ENCODE measurements around the gene PTPRD. TPM values are rescaled to one million over a fixed set of nuclear protein-coding genes. Genes with fewer than 3 reads are reported as not detected.
"Not testable (repeated sequence)": the region's sequence is repeated elsewhere in the genome, so short reads cannot be mapped to it uniquely, and the experiment has no call there.

Gene PTPRD
- total RNA-seq, 1 donor from 2014 or later, result 85.4 TPM

GRCh38 chr9:9004810-9005209 lies 1608.0 kb downstream of the PTPRD start:
- no peak for DNase-seq (ENCODE audit: low read depth)

- DNase-seq (ENCODE audit: low read depth), result peak; percentile 29
Measured at GRCh38 chr9:9002826-9003583, 1609.8 kb downstream of the PTPRD start.

- DNase-seq (ENCODE audit: low read depth), result no peak
Measured at GRCh38 chr9:8980496-8981013, 1632.2 kb downstream of the PTPRD start.

- DNase-seq (ENCODE audit: low read depth), result no peak
Measured at GRCh38 chr9:8978334-8978733, 1634.5 kb downstream of the PTPRD start.

GRCh38 chr9:8968350-8968749 lies 1644.5 kb downstream of the PTPRD start:
- not testable (repeated sequence) for DNase-seq (ENCODE audit: low read depth)

- no peak for DNase-seq (ENCODE audit: low read depth)
Measured at GRCh38 chr9:8963885-8964284, 1648.9 kb downstream of the PTPRD start.

GRCh38 chr9:8962084-8962483 lies 1650.7 kb downstream of the PTPRD start:
- no peak for DNase-seq (ENCODE audit: low read depth)

- peak; percentile 4 for DNase-seq (ENCODE audit: low read depth)
Measured at GRCh38 chr9:8961186-8961851, 1651.5 kb downstream of the PTPRD start.

- no peak for DNase-seq (ENCODE audit: low read depth)
Measured at GRCh38 chr9:8960254-8960653, 1652.5 kb downstream of the PTPRD start.

- DNase-seq (ENCODE audit: low read depth), result no peak
Measured at GRCh38 chr9:8958358-8958757, 1654.4 kb downstream of the PTPRD start.

- DNase-seq (ENCODE audit: low read depth), result no peak
Measured at GRCh38 chr9:8955315-8955714, 1657.5 kb downstream of the PTPRD start.

- DNase-seq (ENCODE audit: low read depth), result no peak
Measured at GRCh38 chr9:8946461-8946860, 1666.3 kb downstream of the PTPRD start.

GRCh38 chr9:8943392-8943791 lies 1669.4 kb downstream of the PTPRD start:
- DNase-seq (ENCODE audit: low read depth), result no peak

GRCh38 chr9:8940650-8941049 lies 1672.2 kb downstream of the PTPRD start:
- DNase-seq (ENCODE audit: low read depth), result no peak

GRCh38 chr9:8926461-8926860 lies 1686.3 kb downstream of the PTPRD start:
- DNase-seq (ENCODE audit: low read depth), result no peak

- no peak for DNase-seq (ENCODE audit: low read depth)
Measured at GRCh38 chr9:8924562-8924961, 1688.2 kb downstream of the PTPRD start.

- not testable (repeated sequence) for DNase-seq (ENCODE audit: low read depth)
Measured at GRCh38 chr9:8920478-8921183, 1692.2 kb downstream of the PTPRD start.

GRCh38 chr9:8917956-8918739 lies 1694.7 kb downstream of the PTPRD start:
- no peak for DNase-seq (ENCODE audit: low read depth)

GRCh38 chr9:8916771-8917170 lies 1696.0 kb downstream of the PTPRD start:
- no peak for DNase-seq (ENCODE audit: low read depth)

GRCh38 chr9:8907868-8908267 lies 1704.9 kb downstream of the PTPRD start:
- DNase-seq (ENCODE audit: low read depth), result peak; percentile 66

- no peak for DNase-seq (ENCODE audit: low read depth)
Measured at GRCh38 chr9:8905731-8906130, 1707.1 kb downstream of the PTPRD start.
